ENCODE results near the gene C14orf39.
"Not testable (repeated sequence)": the region's sequence is repeated elsewhere in the genome, so short reads cannot be mapped to it uniquely, and the experiment has no call there.

C14orf39 gene

DNA sequence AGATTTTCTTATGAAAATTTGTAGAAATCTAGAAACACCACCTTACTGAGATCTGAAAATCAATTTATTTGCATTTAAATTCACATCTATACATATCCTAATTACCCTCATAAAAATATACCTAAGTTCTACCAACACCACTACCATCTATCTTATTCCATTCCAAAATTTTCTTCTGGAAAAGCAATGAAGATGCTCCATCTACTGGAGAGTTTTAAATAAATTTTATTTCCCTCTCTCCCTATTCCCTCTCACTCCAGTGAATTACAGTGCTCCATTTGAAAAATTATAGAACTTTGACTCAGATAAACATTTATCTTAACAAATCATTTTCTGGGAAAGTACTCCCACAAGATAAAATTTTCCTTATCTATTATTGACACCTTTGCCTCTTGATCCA, 2.3 kb upstream of the C14orf39 start:
- DNase-seq, result no peak

- no peak for DNase-seq
These were observed 1.3 kb upstream of the C14orf39 start for GRCh38 chr14:60487211-60487610.

DNA sequence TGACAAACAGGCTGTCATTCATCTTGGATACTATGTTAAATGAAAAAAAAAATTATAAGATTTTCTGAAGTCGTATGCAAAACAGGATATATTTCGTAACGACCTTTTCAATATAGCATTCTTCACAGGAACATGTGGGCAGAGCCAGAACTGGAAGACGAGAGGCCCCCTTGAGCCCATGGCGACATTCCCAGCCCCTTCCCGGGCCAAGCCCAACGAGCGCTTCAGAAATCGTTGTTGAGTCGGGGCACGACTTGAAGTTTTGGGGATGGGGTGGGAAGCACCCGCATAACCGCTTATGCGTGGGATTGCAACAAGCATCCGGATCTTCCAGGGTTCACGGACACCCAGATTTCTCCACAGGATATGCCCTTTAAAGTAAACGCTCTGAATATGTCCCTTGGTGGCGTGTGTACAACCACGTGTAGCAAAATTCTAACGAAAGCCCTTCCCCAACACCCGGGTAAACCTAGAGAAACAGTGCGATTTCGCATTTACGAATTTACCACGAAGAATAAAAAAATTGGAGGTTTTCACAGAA, 736 bp downstream of the C14orf39 start:
- no peak for DNase-seq

GRCh38 chr14:60482743-60483142, 3.1 kb downstream of the C14orf39 start:
- no peak for DNase-seq

GRCh38 chr14:60480248-60480647, 5.6 kb downstream of the C14orf39 start:
- DNase-seq, result not testable (repeated sequence)

- no peak for DNase-seq
These were observed 30.0 kb downstream of the C14orf39 start for GRCh38 chr14:60455875-60456274.

DNA sequence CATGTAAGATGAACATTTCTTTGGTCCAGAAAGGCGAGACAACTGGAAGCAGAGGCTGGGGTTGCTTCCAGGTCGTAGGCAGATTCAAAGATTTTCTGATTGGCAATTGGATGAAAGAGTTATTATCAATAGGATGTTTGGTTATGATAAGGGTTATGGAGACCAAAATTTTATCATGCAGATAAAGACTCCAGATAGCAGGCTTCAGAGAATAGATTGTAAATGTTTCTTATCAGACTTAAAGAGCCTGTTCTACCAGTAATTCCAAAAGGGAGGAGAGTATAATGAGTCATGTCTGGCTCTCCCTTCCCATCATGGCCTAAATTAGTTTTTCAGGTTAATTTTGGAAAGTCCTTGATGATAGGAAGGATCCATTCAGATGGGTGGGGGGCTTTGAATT, 55.6 kb downstream of the C14orf39 start:
- no peak for DNase-seq

DNA sequence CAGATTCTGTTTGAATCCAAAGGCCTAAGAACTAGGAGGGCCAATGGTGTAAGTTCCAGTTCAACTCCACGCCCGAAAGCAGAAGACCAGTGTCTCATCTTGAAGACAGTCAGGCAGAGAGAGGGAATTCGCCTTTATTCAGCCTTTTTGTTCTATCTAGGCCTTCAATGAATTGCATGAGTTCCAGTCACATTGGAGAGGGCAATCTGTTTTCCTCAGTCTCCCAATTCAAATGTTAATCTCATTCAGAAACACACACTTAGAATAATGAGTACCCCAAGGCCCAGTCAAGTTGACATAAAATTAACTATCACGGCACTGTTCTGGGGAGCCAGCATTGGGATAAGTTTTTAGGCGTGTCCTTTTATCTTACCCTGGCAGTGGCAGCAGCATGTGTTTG, 65.8 kb downstream of the C14orf39 start:
- DNase-seq, result no peak

GRCh38 chr14:60397550-60397949, 88.3 kb downstream of the C14orf39 start:
- not testable (repeated sequence) for DNase-seq

- no peak for DNase-seq
These were observed 89.0 kb downstream of the C14orf39 start for GRCh38 chr14:60396718-60397343.
